GM18505 (cell line): ENCODE data around the gene TRABD2B.

Source experiments
- ATAC-seq: cut with Tn5 transposase; IDR thresholded peaks from one replicate; pipeline ENCODE4 v1.9.1; 2021; ENCODE audit not compliant: unreplicated experiment
- POLR2A ChIP-seq: IDR thresholded peaks from 4 replicates; pipeline ENCODE4 v1.6.1; 2011; ENCODE audit warnings: borderline replicate concordance; ENCODE audit not compliant: insufficient read depth, insufficient read length; ENCODE audit errors: extremely low read depth

The TRABD2B gene

DNA sequence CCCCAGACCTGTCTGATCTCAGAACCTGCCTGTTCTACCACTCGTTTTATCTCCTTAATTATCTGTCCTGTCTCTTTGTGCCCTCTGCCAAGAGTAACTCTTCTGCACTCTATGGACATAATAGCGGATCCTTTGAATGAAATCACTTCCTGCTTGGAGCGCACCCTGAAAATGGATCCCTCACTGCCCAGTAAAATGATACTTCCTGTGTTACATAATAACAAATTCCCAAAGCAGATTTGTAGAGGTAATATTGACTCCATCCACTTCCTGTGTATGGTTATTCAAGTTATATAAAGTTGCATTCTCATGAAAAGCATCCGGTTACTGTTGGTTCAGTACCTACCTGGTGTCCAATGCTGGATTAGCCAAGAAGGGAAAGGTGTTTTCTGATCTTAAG is 246.0 kb downstream of the TRABD2B start:
- ATAC-seq = no peak
- no peak for TF ChIP-seq POLR2A

DNA sequence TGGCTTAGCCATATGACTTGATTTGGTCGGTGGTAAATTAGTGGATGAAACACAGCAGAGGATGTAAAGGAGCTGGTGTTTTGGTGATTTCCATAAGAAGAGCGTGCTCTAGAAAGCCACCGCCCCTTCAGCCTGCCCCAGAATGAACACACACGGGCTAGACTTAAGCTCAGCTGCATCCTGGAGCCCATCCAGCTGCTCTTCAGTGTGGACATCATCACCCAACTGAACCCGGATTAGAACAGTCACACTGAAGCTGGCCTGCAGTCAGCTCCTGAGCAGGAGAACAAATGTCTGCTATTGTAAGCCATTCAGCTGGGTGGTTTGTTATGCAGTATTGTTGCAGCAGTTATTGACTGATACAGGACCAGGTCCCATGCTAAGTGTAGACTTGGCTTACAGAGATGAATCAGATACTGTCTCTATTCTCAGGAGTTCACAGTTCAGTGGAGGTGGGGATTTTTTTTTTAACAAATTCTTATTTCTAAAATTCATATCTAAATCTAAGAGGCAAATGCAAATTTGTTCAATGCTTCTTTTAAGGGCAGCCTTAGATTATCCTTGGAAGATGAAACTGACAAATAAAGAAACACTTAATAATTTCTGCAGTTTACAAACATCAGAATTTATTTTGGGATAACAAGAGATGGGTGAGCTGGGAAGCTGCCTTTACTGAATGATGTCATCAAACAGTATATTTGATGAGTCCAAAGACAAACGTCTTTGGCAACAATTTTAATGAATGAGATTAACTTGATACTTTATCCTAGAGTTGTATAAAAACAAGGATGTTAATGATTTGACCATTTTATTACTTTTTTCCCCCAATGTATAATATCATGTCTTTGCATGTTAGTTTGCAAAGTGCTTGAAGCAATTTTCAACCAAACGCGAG is 251.2 kb downstream of the TRABD2B start:
- ATAC-seq = no peak
- TF ChIP-seq POLR2A = no peak

DNA sequence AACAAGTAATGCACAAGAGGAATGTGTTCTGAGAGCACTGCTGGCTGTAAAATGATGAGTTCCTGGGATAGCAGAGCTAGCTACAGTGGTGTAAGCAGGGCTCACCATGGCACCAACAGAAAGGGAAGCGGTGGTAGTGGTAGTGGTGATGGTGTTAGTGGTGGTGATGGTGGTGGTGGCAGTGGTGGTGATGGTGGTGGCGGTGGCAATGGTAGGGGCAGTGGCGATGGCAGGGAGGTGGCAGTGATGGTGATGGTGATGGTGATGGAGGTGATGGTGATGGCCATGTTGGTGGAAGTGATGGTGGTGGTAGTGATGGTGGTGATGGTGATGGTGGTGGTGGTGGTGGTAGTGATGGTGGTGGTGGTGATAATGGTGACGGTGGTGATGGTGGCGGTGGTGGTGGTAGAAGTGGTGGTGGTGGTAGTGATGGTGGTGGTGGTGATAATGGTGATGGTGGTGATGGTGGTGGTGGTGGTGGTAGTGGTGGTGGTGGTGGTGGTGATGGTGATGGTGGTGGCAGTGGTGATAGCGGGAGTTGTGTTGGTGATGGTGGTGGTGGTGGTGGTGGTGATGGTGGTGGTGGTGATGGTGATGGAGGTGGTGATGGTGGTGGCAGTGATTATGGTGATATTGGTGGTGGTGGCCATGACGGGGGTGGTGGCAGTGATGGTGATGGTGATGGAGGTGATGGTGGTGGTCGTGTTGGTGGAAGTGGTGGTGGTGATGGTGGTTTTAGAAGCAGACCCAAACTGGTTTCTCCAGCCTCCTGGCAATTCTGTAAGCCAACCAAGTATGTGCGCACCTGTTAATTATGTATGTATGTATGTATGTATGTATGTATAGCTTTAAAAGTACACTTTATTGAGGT is 254.1 kb downstream of the TRABD2B start:
- TF ChIP-seq POLR2A = no peak
- ATAC-seq = no peak

DNA sequence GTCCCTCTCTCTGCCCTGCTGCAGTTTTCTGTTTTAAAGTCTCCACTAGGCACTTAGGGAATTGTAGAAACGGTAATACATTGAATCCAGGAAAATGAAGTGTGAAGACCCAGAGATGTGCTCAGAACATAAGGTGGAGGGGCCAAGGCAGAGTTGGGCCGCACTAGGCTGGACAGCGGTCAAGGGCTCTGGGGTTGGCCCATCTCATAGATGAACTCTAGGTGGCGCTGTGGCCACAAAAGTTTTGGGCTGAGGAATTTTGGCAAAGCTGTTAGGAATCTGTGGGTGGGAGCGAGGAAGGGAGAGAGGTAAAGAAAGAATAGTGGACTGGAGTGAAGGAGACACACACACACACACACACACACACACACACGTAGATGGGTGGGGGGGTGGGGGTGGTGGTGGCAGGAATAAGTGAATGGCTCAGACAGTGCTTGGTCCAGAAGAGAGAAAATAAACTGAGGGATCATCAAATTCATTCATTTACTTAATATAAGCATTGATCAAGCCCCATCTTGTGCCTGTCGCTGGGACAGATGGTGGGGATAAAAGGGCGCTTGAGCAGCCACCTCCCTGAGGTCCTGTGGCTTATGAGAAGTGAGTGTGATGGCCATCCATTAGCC is 258.5 kb downstream of the TRABD2B start:
- no peak for ATAC-seq
- no peak for TF ChIP-seq POLR2A

DNA sequence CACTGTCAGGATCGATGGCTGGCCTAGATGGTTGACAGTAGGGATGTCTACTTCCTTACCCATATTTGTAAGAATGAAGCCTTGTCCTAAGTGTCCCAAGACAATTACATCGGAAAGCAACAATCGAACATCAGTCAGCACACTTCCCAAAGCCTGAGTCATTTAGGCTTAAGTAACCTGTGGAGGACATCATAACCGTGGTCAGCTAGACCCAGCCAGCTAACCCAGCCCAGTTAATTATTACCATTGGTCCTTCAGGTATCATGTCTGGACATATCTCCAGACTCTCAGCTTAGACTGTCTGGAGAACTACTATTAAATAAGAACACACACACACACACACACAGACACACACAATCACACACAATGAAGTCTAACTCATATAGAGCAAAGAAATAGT is 264.7 kb downstream of the TRABD2B start:
- ATAC-seq = no peak
- no peak for TF ChIP-seq POLR2A

DNA sequence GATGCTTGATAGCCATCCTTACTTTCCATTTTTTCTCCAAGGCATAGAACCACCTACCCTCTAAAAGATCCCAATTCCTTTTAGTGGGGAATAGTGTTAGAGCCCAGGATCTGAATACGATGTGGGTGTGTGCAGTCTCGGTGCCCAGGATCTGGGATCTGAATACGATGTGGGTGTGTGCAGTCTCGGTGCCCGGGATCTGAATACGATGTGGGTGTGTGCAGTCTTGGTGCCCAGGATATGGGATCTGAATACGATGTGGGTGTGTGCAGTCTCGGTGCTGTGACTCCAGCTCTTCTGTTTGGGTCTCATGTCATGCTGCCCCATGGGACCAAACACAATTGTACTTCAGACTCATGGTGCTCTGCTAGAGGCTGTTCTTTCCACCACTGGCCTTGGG is 265.5 kb downstream of the TRABD2B start:
- ATAC-seq = no peak
- TF ChIP-seq POLR2A = no peak

DNA sequence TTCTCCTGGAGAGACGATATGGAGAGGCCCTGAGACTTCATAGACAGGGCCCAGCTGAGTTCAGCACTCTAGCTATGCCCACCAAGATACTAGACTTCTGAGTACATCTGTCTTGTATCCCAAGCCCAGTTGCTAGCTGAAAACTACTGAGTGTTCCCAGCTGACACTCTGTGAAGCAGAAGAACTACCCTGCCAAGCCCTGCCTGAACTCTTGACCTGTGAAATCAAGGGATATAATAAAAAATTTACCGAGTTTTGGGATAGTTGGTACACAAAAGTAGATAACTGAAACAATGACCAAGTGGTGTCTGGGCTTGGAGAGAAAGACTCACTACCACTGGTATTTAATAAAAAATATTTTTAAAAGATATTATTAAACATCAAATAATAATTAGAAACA is 267.5 kb downstream of the TRABD2B start:
- TF ChIP-seq POLR2A = no peak
- no peak for ATAC-seq

DNA sequence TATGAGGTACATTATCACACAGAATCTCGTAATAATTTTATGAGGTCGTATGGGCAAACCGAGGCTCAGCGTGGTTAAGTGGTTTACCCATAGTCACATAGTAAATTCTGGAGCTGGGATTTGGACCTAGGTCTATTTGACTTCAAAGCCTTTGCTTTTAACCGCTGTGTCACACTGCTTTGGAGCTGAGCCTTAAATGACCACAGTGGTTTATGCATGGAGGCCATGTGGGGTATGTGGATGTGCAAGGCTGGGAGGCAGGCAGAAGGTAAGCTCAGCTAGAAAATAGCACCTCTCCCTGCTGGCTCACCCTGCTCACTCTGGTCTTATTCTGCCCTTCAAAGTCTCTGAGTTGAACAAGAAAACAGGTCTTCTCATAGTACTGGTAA is 269.5 kb downstream of the TRABD2B start:
- TF ChIP-seq POLR2A = no peak
- no peak for ATAC-seq

DNA sequence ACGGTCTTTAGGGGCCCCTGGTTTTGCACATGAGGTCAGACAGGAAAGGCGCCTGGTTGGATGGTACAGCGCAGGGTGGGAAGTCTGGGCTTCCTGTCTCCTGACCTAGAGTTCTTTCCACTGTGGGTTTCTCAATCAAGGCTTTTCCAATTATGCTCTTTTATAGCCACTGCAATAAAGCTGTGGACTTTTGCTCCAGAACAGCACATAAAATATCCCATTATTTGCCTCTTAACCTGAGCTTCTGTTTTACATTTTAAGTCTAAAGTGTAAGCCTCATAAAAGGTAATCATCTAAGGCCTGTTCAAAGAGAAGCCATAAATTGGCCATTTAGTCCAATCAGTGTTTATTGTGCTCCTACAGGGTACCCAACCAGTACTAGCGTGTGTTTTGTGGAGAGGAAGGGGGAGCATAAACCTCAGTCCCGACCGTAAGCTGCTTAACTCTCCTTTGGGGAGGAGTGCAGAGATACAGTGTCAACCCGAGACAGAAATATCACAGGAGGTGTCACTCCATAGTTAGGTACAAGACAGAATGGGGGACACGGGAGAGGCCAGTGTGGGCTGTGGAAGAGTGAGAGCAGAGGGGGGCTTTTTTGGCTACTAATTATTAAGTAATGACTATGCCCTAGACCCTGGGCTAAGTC is 270.0 kb downstream of the TRABD2B start:
- TF ChIP-seq POLR2A = no peak

DNA sequence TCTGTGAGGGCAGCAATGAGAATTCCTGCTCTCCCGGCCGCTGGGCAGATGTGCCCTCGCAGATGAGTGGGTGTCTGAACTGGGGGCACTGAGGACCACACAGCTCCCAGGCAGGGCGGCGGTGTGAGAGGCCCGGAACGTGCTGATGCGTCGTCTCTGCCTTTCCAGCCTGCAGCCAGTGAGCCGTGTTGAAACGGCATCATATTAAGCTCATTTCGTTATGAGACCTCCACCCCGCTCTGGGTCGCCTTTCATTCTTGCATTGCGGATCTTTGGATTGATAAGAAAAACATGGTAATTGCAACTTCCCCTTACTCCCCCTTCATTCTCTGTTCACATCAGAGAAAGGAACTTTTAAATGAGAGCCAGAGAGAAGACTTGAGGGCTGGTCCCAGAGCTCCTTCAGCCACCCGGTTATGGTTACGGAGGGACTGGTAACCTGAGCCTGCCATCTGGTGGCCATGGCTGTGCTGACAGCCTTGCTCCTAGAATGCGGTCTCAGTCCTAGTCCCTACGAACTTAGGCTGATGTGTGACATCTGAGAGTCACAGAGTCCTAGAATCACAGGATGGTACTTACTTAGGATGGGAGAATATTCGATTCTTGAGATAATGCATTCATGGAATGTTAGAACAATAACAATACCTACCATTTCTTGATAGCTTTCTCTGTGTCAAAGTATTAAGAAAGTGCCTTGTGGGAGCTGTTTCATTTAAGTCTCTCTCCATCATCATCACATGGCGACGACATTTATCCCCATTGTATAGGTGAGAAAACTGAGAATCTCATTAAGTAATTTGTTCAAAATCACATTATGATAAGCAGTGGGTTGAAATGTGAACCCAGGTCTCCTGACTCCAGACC is 271.0 kb downstream of the TRABD2B start:
- TF ChIP-seq POLR2A = no peak
- ATAC-seq = peak; percentile 91

More for the DNA sequence above, 270.0 kb downstream of the TRABD2B start:
- no peak for ATAC-seq

DNA sequence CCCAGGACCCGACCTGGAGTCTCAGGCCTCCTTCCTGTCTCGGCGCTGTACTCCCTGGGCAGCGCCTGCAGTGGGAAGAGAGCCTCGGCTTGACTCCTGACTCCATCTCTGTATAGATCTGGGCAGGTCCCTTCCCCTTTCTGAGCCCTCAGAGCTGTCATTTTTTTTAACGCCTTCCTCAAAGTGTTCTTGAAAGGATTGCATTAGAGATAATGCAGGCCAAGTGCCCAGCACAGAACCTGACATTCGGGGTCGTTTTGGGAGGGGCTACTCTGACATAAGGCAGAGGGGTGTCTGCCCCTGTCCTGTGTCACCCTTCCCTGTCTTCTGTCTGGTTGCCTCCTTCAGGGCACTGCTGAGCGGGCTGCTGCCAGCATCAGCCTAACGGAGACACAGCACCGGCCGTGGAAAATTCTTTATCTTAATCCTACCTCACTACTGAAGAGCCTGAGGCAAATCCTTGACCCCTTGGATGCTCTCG is 271.6 kb downstream of the TRABD2B start:
- no peak for TF ChIP-seq POLR2A
- no peak for ATAC-seq

DNA sequence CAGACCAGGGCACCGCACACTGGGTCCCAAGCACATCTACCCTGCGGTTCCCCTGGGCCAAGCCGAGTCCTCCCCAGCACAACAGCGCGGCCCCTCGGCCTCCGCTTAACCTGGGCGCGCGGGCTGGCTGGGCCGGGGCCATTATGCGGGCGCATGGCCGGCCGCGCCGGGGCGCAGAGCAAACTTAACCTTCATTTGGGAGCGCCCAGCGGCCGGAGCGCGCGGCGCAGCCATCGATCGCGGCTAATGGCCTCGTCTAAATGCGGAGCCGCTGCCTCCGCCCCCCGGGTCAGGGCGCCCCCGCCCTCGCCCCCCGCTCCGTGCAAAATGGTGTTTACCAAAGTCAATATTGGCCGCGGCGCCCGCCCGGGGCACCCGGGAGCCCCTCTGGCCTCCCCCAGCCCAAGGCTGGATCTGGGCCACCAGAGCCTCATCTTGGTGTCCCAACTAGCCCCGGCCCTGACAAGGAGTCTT is 272.1 kb downstream of the TRABD2B start:
- no peak for TF ChIP-seq POLR2A
- no peak for ATAC-seq
